Thyroid gland (tissue), 4 donors: ENCODE data around the gene CGB5. TPM values are rescaled to one million over a fixed set of nuclear protein-coding genes. Genes with fewer than 3 reads are reported as not detected.
"Not testable (repeated sequence)": the region's sequence is repeated elsewhere in the genome, so short reads cannot be mapped to it uniquely, and the experiment has no call there.

Experiments used
- DNase-seq, 2 donors: peaks; one replicate each; pipeline ENCODE4 v3.0.0-alpha.2; 2019
- H3K27ac ChIP-seq, 3 donors: fragments of 200-600 bp; sonication (generic); 1 replicate in 2 of 3; 2 replicates in 1 of 3; pipeline ENCODE4 v1.5.1; 2016 to 2019; ENCODE audit warnings: mild to moderate bottlenecking in 1 of 3, moderate library complexity in 1 of 3
- H3K27me3 ChIP-seq: fragments of 200-600 bp; sonication (generic); one replicate; pipeline ENCODE4 v1.5.1; 2019
- H3K36me3 ChIP-seq, 2 donors: fragments of 200-600 bp; sonication (generic); one replicate each; pipeline ENCODE4 v1.5.1; 2016 to 2019
- H3K4me1 ChIP-seq, 2 donors: fragments of 200-600 bp; sonication (generic); one replicate each; pipeline ENCODE4 v1.5.1; 2017 to 2019
- H3K4me3 ChIP-seq, 3 donors: fragments of 200-600 bp; sonication (generic); replicated peaks in 1 of 3; 1 replicate in 2 of 3; 2 replicates in 1 of 3; pipeline ENCODE4 v1.5.1; 2016; ENCODE audit warnings: mild to moderate bottlenecking in 1 of 3
- H3K9me3 ChIP-seq: fragments of 200-600 bp; sonication (generic); one replicate; pipeline ENCODE4 v1.5.1; 2017
- POLR2A ChIP-seq, 2 donors: fragments of 450-650 bp; IDR thresholded peaks; one replicate each; pipeline ENCODE4 v1.6.1; 2017; ENCODE audit warnings: antibody characterized with exemption in 2 of 2, mild to moderate bottlenecking in 2 of 2, moderate library complexity in 1 of 2
- WGBS, 2 donors: methylation state at CpG; one replicate each; pipeline ENCODE4 v1.1.5; 2017; 5-methylcytosine and 5-hydroxymethylcytosine counted together
- intact Hi-C: fragments of 100-400 bp; cut with DNase I; formaldehyde crosslinking; loops from one replicate; pipeline ENCODE4 v1.15.1; 2023
- total RNA-seq, 4 donors: library from RNA; depleted of rRNA; stranded (reverse); fragments of >200 nt; gene quantifications; one replicate each; pipeline ENCODE4 v1.2.3, GENCODE V29; 2016
- TF ChIP-seq, protein P1 (sequence below), 6 experiments: fragments of 200-600 bp in 3 of 6; fragments of 450-650 bp in 3 of 6; sonication (generic) in 3 of 6; IDR thresholded peaks; one replicate each; pipeline ENCODE4 v1.5.1; 2016 to 2019; ENCODE audit warnings: antibody characterized with exemption in 6 of 6, mild to moderate bottlenecking in 2 of 6, inconsistent platforms in 1 of 6, moderate library complexity in 1 of 6

CGB5 gene
- total RNA-seq, 4 donors from 2014 or later: 0.56 TPM; not detected in 3

DNA sequence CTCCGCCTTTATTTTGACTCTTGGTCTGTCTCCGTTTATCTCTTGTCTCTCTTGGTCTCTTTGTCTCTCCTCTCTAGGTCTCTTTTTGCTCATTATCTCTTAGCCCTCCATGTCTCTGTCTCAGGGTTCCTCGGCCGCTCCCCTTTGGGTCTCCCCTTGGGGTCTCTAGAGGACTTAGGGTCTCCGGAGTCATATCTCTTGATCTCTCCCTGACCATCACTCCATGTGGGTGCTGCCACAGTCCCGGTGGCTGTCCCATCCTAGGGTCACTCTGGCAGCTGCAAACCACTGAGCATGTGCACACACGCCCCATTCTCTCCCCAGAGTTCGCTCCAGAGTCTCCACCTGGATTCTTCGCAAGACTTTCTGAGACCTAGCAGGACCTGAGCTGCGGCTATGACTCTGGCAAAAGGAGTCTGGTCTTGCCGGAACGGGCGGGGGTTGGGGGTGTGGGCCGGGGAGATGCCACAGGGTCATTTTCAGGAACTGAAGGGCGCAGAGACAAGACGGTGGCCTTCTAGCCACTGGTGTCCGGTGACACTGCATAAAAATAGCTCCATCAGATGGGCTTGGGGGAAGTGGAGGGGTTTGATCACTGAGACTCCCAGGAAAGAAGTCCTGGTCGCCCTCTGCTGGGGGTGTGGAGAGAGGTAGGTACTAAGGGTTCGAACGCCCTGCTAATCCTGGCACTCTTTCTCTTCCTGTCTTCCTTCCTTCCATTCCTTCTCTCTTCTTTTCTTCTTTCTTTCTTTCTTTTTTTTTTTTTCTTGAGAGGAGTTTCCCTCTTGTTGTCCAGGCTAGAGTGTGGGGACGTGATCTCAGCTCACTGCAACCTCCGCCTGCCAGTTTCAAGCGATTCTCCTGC, 30.1 kb downstream of the CGB5 start:
- Histone ChIP-seq H3K36me3 (no peaks in the 10 kb centered on the region), H3K27me3 (peaks cover 11% of the 10 kb centered on the region), H3K4me3 (no peak overlapping the region), H3K4me1 (peaks cover 4 to 11% of the 10 kb centered on the region in 2 donors), H3K27ac (no peak overlapping the region), H3K9me3 (no peaks in the 10 kb centered on the region)
- no peak for DNase-seq
- intact Hi-C loops: no loop called here
- TF ChIP-seq, protein P1, sequence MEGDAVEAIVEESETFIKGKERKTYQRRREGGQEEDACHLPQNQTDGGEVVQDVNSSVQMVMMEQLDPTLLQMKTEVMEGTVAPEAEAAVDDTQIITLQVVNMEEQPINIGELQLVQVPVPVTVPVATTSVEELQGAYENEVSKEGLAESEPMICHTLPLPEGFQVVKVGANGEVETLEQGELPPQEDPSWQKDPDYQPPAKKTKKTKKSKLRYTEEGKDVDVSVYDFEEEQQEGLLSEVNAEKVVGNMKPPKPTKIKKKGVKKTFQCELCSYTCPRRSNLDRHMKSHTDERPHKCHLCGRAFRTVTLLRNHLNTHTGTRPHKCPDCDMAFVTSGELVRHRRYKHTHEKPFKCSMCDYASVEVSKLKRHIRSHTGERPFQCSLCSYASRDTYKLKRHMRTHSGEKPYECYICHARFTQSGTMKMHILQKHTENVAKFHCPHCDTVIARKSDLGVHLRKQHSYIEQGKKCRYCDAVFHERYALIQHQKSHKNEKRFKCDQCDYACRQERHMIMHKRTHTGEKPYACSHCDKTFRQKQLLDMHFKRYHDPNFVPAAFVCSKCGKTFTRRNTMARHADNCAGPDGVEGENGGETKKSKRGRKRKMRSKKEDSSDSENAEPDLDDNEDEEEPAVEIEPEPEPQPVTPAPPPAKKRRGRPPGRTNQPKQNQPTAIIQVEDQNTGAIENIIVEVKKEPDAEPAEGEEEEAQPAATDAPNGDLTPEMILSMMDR (IDR thresholded peaks at IDR 0.05): no peak
- TF ChIP-seq POLR2A (IDR thresholded peaks at IDR 0.05): no peak
- WGBS, 2 donors: 60 to 68% methylated on average over 23 of the region's 23 CpGs

DNA sequence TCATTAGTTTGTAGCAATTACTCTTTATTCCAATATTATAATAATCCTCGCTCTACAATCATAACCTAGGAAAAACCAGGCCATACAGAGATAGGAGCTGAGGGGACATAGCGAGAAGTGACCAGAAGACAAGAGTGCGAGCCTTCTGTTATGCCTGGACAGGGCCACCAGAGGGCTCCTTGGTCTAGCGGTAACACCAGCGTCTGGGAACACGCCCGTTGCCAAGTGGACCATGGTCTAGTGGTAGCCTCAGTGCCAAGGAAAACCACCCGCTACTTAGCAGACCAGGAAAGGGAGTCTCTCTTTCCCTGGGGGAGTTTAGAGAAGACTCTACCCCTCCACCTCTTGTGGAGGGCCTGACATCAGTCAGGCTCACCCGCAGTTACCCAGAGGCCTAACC, 31.2 kb downstream of the CGB5 start:
- WGBS, 2 donors: 6 to 10% methylated on average over 5 to 9 of the region's 9 CpGs
- DNase-seq: peak; percentile 93
- intact Hi-C loops, H3K36me3 ChIP-seq, H3K27ac ChIP-seq, H3K4me3 ChIP-seq, H3K9me3 ChIP-seq: not testable (repeated sequence)
- TF ChIP-seq, protein P1 (IDR thresholded peaks at IDR 0.05): peak; percentile 46 to 92 (median 83)
- Histone ChIP-seq H3K27me3 (peaks cover 11% of the 10 kb centered on the region), H3K4me1 (peaks cover 4 to 11% of the 10 kb centered on the region in 2 donors)

DNA sequence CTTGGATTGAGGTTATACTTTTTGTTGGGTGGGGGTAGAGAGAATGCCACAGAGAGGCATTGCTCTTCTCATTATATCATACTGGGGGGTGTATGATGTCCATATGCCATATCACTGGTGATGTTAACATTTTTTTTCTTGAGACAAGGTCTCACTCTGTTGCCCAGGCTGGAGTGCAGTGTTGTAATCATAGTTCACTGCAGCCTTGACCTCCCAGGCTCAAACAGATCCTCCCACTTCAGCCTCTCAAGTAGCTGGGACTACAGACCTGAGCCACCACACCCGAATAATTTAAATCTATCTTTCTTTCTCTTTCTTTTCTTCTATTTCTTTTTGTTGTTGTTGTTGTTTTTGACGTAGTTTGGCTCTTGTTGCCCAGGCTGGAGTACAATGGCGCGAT, 36.7 kb downstream of the CGB5 start:
- peaks cover 0 to 5% of the 10 kb centered on the region in 2 donors for H3K4me1 ChIP-seq
- no peaks in the 10 kb centered on the region for H3K9me3 ChIP-seq
- no peak for DNase-seq
- no peak overlapping the region for H3K27ac ChIP-seq
- no peak for TF ChIP-seq POLR2A (IDR thresholded peaks at IDR 0.05)
- TF ChIP-seq, protein P1 (IDR thresholded peaks at IDR 0.05): no peak
- H3K4me3 ChIP-seq: no peak overlapping the region
- WGBS, 2 donors: 67 to 85% methylated on average over 4 of the region's 4 CpGs
- no peaks in the 10 kb centered on the region for H3K27me3 ChIP-seq
- intact Hi-C loops: no loop called here
- H3K36me3 ChIP-seq: no peaks in the 10 kb centered on the region

GRCh38 chr19:49081273-49081672, 37.6 kb downstream of the CGB5 start:
- intact Hi-C loops: no loop called here

More at GRCh38 chr19:49081273-49081672, 37.6 kb downstream of the CGB5 start:
- no peaks in the 10 kb centered on the region for H3K9me3 ChIP-seq
- no peak for DNase-seq
- WGBS, 2 donors: 100% methylated on average over 1 of the region's 1 CpG
- no peak overlapping the region for H3K4me3 ChIP-seq
- no peaks in the 10 kb centered on the region for H3K27me3 ChIP-seq
- no peaks in the 10 kb centered on the region for H3K36me3 ChIP-seq
- peaks cover 0 to 8% of the 10 kb centered on the region in 2 donors for H3K4me1 ChIP-seq
- TF ChIP-seq, protein P1 (IDR thresholded peaks at IDR 0.05): no peak
- no peak for TF ChIP-seq POLR2A (IDR thresholded peaks at IDR 0.05)
- no peak overlapping the region for H3K27ac ChIP-seq
